Measurements from ENCODE around the gene TRAP1.
"Not testable (repeated sequence)": the region's sequence is repeated elsewhere in the genome, so short reads cannot be mapped to it uniquely, and the experiment has no call there.

TRAP1 gene

GRCh38 chr16:3609895-3610697, 107.2 kb downstream of the TRAP1 start:
- TF ChIP-seq POLR2AphosphoS5 (IDR thresholded peaks at IDR 0.05; ENCODE audit: borderline replicate concordance, low read depth, low read length) (no peak), FOXP2 (optimal IDR thresholded peaks at IDR 0.05; ENCODE audit: control extremely low read depth, extremely low read length, insufficient read depth) (no peak), EZH2 (IDR thresholded peaks at IDR 0.05) (no peak)
- Histone ChIP-seq H3K9ac (ENCODE audit: insufficient read length) (peak overlapping the region; percentile 91), H3K27ac (no peak overlapping the region)

GRCh38 chr16:3608976-3609375, 108.3 kb downstream of the TRAP1 start:
- H3K9ac ChIP-seq (ENCODE audit: insufficient read length); DNase-seq (ENCODE audit: low read depth, low spot score); H3K27ac ChIP-seq; H3K36me3 ChIP-seq (ENCODE audit: insufficient read depth, low read length); H3K4me3 ChIP-seq; H3K9me3 ChIP-seq (ENCODE audit: low read depth, low read length): not testable (repeated sequence)

More at GRCh38 chr16:3609895-3610697, 107.2 kb downstream of the TRAP1 start:
- Histone ChIP-seq H3K36me3 (ENCODE audit: insufficient read depth, low read length) (no peaks in the 10 kb centered on the region; the same call in none of the 2 replicates), H3K9me3 (ENCODE audit: low read depth, low read length) (no peaks in the 10 kb centered on the region), H3K4me3 (peak overlapping the region; percentile 98)
- no peak for DNase-seq (ENCODE audit: low read depth, low spot score)

- Histone ChIP-seq H3K4me3 (no peak overlapping the region), H3K27ac (no peak overlapping the region), H3K36me3 (ENCODE audit: insufficient read depth, low read length) (0 out of 2 replicates have a peak, but pooled peaks cover 5% of the 10 kb centered on the region), H3K9me3 (ENCODE audit: low read depth, low read length) (no peaks in the 10 kb centered on the region), H3K9ac (ENCODE audit: insufficient read length) (no peak overlapping the region)
- no peak for DNase-seq (ENCODE audit: low read depth, low spot score)
- TF ChIP-seq EZH2 (IDR thresholded peaks at IDR 0.05) (no peak), FOXP2 (optimal IDR thresholded peaks at IDR 0.05; ENCODE audit: control extremely low read depth, extremely low read length, insufficient read depth) (no peak), POLR2AphosphoS5 (IDR thresholded peaks at IDR 0.05; ENCODE audit: borderline replicate concordance, low read depth, low read length) (no peak)
Measured at GRCh38 chr16:3608069-3608468, 109.3 kb downstream of the TRAP1 start.
